Activated T-cell treated with anti-CD3 and anti-CD28 coated beads for 4 hours (primary cell): ENCODE measurements around the gene BPGM.

Experiments
- DNase-seq: peaks from one replicate; pipeline ENCODE4 v3.0.0-alpha.2; 2020

The BPGM gene

GRCh38 chr7:134724606-134725005 is 78.0 kb downstream of the BPGM start:
- no peak for DNase-seq

GRCh38 chr7:134726581-134726980 is 79.9 kb downstream of the BPGM start:
- DNase-seq = no peak

DNA sequence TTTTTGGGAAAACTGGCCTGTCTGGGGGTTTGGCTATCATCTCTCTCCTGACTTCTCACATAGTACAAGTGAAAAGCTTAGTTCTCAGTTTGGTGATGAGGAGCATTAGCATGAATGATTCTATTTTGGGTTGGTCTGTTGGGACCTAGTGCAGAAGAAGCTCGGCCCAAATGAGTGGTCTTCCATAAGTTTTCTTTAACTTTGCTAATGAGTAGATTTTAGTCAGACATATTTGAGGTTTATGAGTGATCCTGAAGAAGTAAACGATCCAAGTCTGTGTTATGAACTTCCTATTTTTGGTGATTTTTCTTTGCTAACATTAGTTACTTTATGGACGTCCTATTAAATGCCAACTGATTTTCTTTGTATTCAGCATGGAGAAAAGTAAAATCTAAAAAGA is 81.1 kb downstream of the BPGM start:
- DNase-seq = no peak
